ENCODE data around the gene CDK5RAP2. TPM values are rescaled to one million over a fixed set of nuclear protein-coding genes. Genes with fewer than 3 reads are reported as not detected.

Gene CDK5RAP2
- total and polyA plus RNA-seq, 9 of the 15 experiments (the other 6 are each of a cell fraction or from before 2014, with no cell fraction given): 19.9 to 68.8 (median 42.2) TPM

DNA sequence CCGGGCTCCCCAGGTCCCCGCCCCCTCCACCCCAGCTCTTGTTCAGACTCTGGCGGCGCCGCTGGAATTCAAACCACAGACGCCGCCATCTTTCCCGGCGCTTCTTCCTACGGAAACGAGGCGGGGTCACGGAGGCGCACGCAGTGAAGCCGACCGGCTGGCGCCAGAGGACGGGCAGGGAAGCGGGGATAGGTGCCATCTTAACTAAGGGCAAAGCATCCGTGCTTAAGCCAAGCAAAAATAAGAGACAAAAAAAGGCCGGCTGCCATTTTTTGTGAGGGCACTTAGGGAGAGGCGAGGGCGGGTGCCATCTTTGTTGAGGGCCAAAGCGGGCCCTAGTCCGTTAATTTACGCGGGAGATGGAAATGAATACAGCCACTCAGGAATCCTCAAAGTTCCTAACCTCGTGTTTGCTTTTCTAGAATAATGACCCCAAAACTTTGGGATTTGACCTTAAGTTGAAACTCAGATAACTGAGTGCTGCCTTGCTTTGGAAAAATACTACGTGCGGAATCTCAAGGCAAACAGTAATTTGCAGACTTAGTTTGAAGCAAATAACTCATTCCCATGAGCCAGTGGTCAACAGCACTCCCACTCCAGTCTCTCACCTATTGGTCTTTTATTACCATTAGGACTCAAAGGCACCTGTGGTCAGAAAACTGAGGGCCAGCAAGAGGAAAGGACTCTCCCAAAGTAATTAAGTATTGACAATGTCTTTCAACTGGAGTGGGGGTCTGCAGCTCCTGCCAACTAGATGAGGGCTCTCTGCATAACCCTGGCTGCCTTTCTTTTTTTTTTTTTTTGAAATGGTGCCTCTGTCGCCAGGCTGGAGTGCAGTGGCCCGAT is at the start of gene CDK5RAP2 (continued):
- TF ChIP-seq MLX (CRISPR knock-in tag; conservative IDR thresholded peaks at IDR 0.05) (no peak), PRDM10 (IDR thresholded peaks at IDR 0.05; ENCODE audit: partially characterized antibody) (no peak), HEY1 (CRISPR knock-in tag; IDR thresholded peaks at IDR 0.05; ENCODE audit: borderline replicate concordance) (no peak), NR0B1 (IDR thresholded peaks at IDR 0.05; ENCODE audit: partially characterized antibody) (no peak), ZKSCAN3 (CRISPR knock-in tag; IDR thresholded peaks at IDR 0.05) (no peak; the same call in 1 of the 2 replicates), CGGBP1 (CRISPR knock-in tag; IDR thresholded peaks at IDR 0.05) (no peak; the same call in 1 of the 2 replicates), MAFK (IDR thresholded peaks at IDR 0.05; ENCODE audit: low read length) (no peak), ZFP36 (IDR thresholded peaks at IDR 0.05; ENCODE audit: low read depth, low read length, partially characterized antibody) (no peak), SAFB (IDR thresholded peaks at IDR 0.05; ENCODE audit: borderline replicate concordance, low read depth, low read length) (no peak), HDAC2 (IDR thresholded peaks at IDR 0.05) (0 out of 2 replicates have a peak, but pooled peaks have one; percentile 14), ZNF217 (CRISPR knock-in tag; IDR thresholded peaks at IDR 0.05) (no peak), GTF2F1 (IDR thresholded peaks at IDR 0.05; ENCODE audit: low read depth, low read length) (no peak; the same call in 1 of the 2 replicates), ZNF75A (CRISPR knock-in tag; IDR thresholded peaks at IDR 0.05) (peak; percentile 69; the same call in 1 of the 2 replicates), ZNF586 (CRISPR knock-in tag; conservative IDR thresholded peaks at IDR 0.05) (peak; percentile 67; the same call in 1 of the 2 replicates), PURB (CRISPR knock-in tag; IDR thresholded peaks at IDR 0.05; ENCODE audit: low read depth) (no peak), THRAP3 (IDR thresholded peaks at IDR 0.05; ENCODE audit: borderline replicate concordance) (no peak), TFAM (CRISPR knock-in tag; conservative IDR thresholded peaks at IDR 0.05) (no peak)
- TF ChIP-seq, protein P1, sequence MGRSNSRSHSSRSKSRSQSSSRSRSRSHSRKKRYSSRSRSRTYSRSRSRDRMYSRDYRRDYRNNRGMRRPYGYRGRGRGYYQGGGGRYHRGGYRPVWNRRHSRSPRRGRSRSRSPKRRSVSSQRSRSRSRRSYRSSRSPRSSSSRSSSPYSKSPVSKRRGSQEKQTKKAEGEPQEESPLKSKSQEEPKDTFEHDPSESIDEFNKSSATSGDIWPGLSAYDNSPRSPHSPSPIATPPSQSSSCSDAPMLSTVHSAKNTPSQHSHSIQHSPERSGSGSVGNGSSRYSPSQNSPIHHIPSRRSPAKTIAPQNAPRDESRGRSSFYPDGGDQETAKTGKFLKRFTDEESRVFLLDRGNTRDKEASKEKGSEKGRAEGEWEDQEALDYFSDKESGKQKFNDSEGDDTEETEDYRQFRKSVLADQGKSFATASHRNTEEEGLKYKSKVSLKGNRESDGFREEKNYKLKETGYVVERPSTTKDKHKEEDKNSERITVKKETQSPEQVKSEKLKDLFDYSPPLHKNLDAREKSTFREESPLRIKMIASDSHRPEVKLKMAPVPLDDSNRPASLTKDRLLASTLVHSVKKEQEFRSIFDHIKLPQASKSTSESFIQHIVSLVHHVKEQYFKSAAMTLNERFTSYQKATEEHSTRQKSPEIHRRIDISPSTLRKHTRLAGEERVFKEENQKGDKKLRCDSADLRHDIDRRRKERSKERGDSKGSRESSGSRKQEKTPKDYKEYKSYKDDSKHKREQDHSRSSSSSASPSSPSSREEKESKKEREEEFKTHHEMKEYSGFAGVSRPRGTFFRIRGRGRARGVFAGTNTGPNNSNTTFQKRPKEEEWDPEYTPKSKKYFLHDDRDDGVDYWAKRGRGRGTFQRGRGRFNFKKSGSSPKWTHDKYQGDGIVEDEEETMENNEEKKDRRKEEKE (IDR thresholded peaks at IDR 0.05; ENCODE audit: borderline replicate concordance in 1 of 2, control insufficient read depth in 1 of 2, low read depth in 2 of 2, low read length in 1 of 2): no peak

All from K562 (cell line).